WTC11 (cell line): Measurements from ENCODE around the gene SEL1L. TPM values are rescaled to one million over a fixed set of nuclear protein-coding genes. Genes with fewer than 3 reads are reported as not detected.
A peak's percentile ranks its signal among the peaks of the same experiment; 100 is the strongest.
"Not testable (repeated sequence)": the region's sequence is repeated elsewhere in the genome, so short reads cannot be mapped to it uniquely, and the experiment has no call there.

Source experiments
- ATAC-seq: fragments of 200-7000 bp; cut with Tn5 transposase; 2 replicates; pipeline ENCODE4 v1.10.0; 2021; ENCODE audit warnings: mild to moderate bottlenecking, moderate library complexity
- CTCF ChIA-PET: fragments of 300-600 bp; sonication (Branson Sonifier 250); formaldehyde crosslinking; loops from one replicate; lab custom pipeline; 2021; ENCODE audit warnings: antibody characterized with exemption; lab: Charles Lee
- POLR2A ChIA-PET: fragments of 350-600 bp; sonication (Branson Sonifier 250); formaldehyde crosslinking; loops from one replicate; lab custom pipeline; 2021; ENCODE audit warnings: antibody characterized with exemption; lab: Charles Lee
- DNase-seq: peaks from one replicate; pipeline ENCODE4 v3.0.0; 2021; ENCODE audit warnings: low spot score
- H3K27ac Mint-ChIP-seq: 2 replicates; pipeline ENCODE4 v1.8.0; 2021; ENCODE audit warnings: mixed read lengths
- H3K27me3 Mint-ChIP-seq: 2 replicates; pipeline ENCODE4 v1.8.0; 2021; ENCODE audit warnings: low read depth, mild to moderate bottlenecking, moderate library complexity, mixed read lengths
- H3K36me3 Mint-ChIP-seq: 2 replicates; pipeline ENCODE4 v1.8.0; 2021; ENCODE audit warnings: mixed read lengths
- H3K4me1 Mint-ChIP-seq: 2 replicates; pipeline ENCODE4 v1.8.0; 2022; ENCODE audit warnings: mixed read lengths
- H3K4me3 Mint-ChIP-seq: 2 replicates; pipeline ENCODE4 v1.8.0; 2021; ENCODE audit warnings: mild to moderate bottlenecking, moderate library complexity, mixed read lengths
- H3K9me3 Mint-ChIP-seq: 2 replicates; pipeline ENCODE4 v1.8.0; 2021; ENCODE audit warnings: mixed read lengths
- AR ChIP-seq: fragments of 250-450 bp; sonication (Bioruptor Pico); IDR thresholded peaks from 2 replicates; pipeline ENCODE4 v1.9.0; 2021; ENCODE audit warnings: mild to moderate bottlenecking
- ATF2 ChIP-seq: sonication (generic); formaldehyde crosslinking; IDR thresholded peaks from 2 replicates; pipeline ENCODE4 v1.8.1; 2022; ENCODE audit warnings: low read depth, missing genetic modification reagents, borderline replicate concordance
- ATF3 ChIP-seq: sonication (generic); formaldehyde crosslinking; conservative IDR thresholded peaks from 2 replicates; pipeline ENCODE4 v1.8.1; 2022; ENCODE audit warnings: mild to moderate bottlenecking, missing genetic modification reagents
- ESRRA ChIP-seq: sonication (generic); formaldehyde crosslinking; IDR thresholded peaks from 2 replicates; pipeline ENCODE4 v1.8.1; 2022; ENCODE audit warnings: mild to moderate bottlenecking, missing genetic modification reagents, borderline replicate concordance
- GABPB1 ChIP-seq: sonication (generic); formaldehyde crosslinking; IDR thresholded peaks from 2 replicates; pipeline ENCODE4 v1.8.1; 2023; ENCODE audit warnings: mild to moderate bottlenecking, missing genetic modification reagents
- JAZF1 ChIP-seq: fragments of 250-450 bp; sonication (Bioruptor Pico); IDR thresholded peaks from 2 replicates; pipeline ENCODE4 v1.9.0; 2021; ENCODE audit warnings: moderate library complexity, mild to moderate bottlenecking, inconsistent platforms
- NFE2L1 ChIP-seq: sonication (generic); formaldehyde crosslinking; IDR thresholded peaks from 2 replicates; pipeline ENCODE4 v1.8.1; 2023; ENCODE audit warnings: missing genetic modification reagents
- NR1H2 ChIP-seq: sonication (generic); formaldehyde crosslinking; IDR thresholded peaks from 2 replicates; pipeline ENCODE4 v1.9.0; 2021; ENCODE audit warnings: mild to moderate bottlenecking, moderate library complexity, missing genetic modification reagents
- NR2C2 ChIP-seq: sonication (generic); formaldehyde crosslinking; IDR thresholded peaks from 2 replicates; pipeline ENCODE4 v1.8.0; 2022; ENCODE audit warnings: mild to moderate bottlenecking, missing genetic modification reagents
- NR3C1 ChIP-seq: sonication (generic); formaldehyde crosslinking; conservative IDR thresholded peaks from 2 replicates; pipeline ENCODE4 v1.8.1; 2023; ENCODE audit warnings: low read depth, mild to moderate bottlenecking, missing genetic modification reagents
- SMAD3 ChIP-seq: sonication (generic); formaldehyde crosslinking; IDR thresholded peaks from 2 replicates; pipeline ENCODE4 v1.8.0; 2022; ENCODE audit warnings: missing genetic modification reagents, mild to moderate bottlenecking, borderline replicate concordance
- SOX15 ChIP-seq: fragments of 250-450 bp; sonication (Bioruptor Pico); IDR thresholded peaks from 2 replicates; pipeline ENCODE4 v1.9.0; 2021; ENCODE audit warnings: mild to moderate bottlenecking
- USF1 ChIP-seq: sonication (generic); formaldehyde crosslinking; IDR thresholded peaks from 2 replicates; pipeline ENCODE4 v1.8.0; 2022; ENCODE audit warnings: mild to moderate bottlenecking, missing genetic modification reagents
- total RNA-seq: library from RNA; stranded (reverse); gene quantifications from 3 replicates; pipeline ENCODE4 v1.2.3, GENCODE V29; 2021
- TF ChIP-seq, protein P1 (sequence below): fragments of 250-450 bp; sonication (Bioruptor Pico); IDR thresholded peaks from 2 replicates; pipeline ENCODE4 v1.9.0; 2021; ENCODE audit warnings: moderate library complexity, mild to moderate bottlenecking, inconsistent platforms, borderline replicate concordance
- TF ChIP-seq, protein P2 (sequence below): sonication (generic); formaldehyde crosslinking; conservative IDR thresholded peaks from 2 replicates; pipeline ENCODE4 v1.8.1; 2023; ENCODE audit warnings: mild to moderate bottlenecking, low read depth, missing genetic modification reagents, moderate library complexity

SEL1L gene
- total RNA-seq, 1 experiment from 2014 or later = 29.1 TPM

GRCh38 chr14:81465507-81466228, 68.0 kb downstream of the SEL1L start:
- peaks cover 4% of the 10 kb centered on the region for H3K4me1 Mint-ChIP-seq
- DNase-seq = no peak
- TF ChIP-seq NFE2L1 = no peak
- no peak for TF ChIP-seq SOX15 (CRISPR knock-in tag)
- no peak for TF ChIP-seq ESRRA (CRISPR knock-in tag)
- TF ChIP-seq USF1 (CRISPR knock-in tag) = no peak
- no peak for TF ChIP-seq NR1H2
- no peak for TF ChIP-seq ATF3
- TF ChIP-seq ATF2 = no peak
- TF ChIP-seq, protein P1, sequence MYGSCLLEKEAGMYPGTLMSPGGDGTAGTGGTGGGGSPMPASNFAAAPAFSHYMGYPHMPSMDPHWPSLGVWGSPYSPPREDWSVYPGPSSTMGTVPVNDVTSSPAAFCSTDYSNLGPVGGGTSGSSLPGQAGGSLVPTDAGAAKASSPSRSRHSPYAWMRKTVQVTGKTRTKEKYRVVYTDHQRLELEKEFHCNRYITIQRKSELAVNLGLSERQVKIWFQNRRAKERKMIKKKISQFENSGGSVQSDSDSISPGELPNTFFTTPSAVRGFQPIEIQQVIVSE = no peak
- no peak for TF ChIP-seq AR (CRISPR knock-in tag)
- no peak for TF ChIP-seq SMAD3
- TF ChIP-seq JAZF1 (CRISPR knock-in tag) = no peak
- no peak for TF ChIP-seq NR3C1 (CRISPR knock-in tag)
- TF ChIP-seq NR2C2 (CRISPR knock-in tag) = no peak
- TF ChIP-seq GABPB1 (CRISPR knock-in tag) = no peak
- TF ChIP-seq, protein P2, sequence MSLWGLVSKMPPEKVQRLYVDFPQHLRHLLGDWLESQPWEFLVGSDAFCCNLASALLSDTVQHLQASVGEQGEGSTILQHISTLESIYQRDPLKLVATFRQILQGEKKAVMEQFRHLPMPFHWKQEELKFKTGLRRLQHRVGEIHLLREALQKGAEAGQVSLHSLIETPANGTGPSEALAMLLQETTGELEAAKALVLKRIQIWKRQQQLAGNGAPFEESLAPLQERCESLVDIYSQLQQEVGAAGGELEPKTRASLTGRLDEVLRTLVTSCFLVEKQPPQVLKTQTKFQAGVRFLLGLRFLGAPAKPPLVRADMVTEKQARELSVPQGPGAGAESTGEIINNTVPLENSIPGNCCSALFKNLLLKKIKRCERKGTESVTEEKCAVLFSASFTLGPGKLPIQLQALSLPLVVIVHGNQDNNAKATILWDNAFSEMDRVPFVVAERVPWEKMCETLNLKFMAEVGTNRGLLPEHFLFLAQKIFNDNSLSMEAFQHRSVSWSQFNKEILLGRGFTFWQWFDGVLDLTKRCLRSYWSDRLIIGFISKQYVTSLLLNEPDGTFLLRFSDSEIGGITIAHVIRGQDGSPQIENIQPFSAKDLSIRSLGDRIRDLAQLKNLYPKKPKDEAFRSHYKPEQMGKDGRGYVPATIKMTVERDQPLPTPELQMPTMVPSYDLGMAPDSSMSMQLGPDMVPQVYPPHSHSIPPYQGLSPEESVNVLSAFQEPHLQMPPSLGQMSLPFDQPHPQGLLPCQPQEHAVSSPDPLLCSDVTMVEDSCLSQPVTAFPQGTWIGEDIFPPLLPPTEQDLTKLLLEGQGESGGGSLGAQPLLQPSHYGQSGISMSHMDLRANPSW (CRISPR knock-in tag) = no peak
- TF ChIP-seq, all 79 proteins: peak for 0
- Mint-ChIP-seq H3K36me3 (peaks cover 2% of the 10 kb centered on the region), H3K27ac (no peak overlapping the region), H3K4me3 (no peak overlapping the region), H3K27me3 (no peaks in the 10 kb centered on the region), H3K9me3 (peaks cover 5% of the 10 kb centered on the region; the same call in 1 of the 2 replicates)
- CTCF ChIA-PET = interaction anchor here (0.9 to 4.0 kb wide), 6 partner anchors 12 to 197 kb away, joined by 3 to 19 read pairs (median 3); partner anchors contain the start of gene SEL1L
- POLR2A ChIA-PET = interaction anchor here (1.0 kb wide), 1 partner anchor 245 kb away, joined by 4 read pairs; the partner anchor contains the start of gene GTF2A1
- no peak for ATAC-seq

GRCh38 chr14:81465003-81465392, 68.7 kb downstream of the SEL1L start:
- DNase-seq, ATAC-seq, H3K9me3 Mint-ChIP-seq, H3K4me1 Mint-ChIP-seq, H3K36me3 Mint-ChIP-seq, H3K27ac Mint-ChIP-seq, H3K27me3 Mint-ChIP-seq, POLR2A ChIA-PET: not testable (repeated sequence)
- CTCF ChIA-PET = interaction anchor here (0.6 to 4.0 kb wide), 16 partner anchors 11 to 469 kb away, joined by 3 to 19 read pairs (median 3); partner anchors contain the start of gene SEL1L
- peak overlapping the region; percentile 59 for H3K4me3 Mint-ChIP-seq
